ENCODE data around the gene ADAMTS10.

The ADAMTS10 gene

DNA sequence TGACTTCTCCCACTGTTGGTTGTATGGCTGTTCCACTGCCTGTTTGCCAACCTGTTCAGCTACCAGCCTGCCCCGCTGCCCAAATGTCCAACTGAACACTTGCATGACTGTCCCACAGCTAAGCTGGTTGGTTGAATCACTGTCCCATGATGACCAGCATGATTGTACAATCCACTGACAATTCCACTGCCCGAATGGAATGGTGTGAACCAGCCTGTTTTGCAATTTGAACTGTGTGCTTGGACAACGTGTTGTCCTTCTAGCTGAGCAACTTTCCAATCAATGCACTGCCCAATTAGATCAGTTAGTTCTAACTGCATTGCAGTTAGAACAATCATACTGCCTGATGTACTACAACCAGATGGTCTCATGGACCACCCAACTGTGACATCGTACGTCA, 8.7 kb downstream of the ADAMTS10 start:
- Histone ChIP-seq H3K4me2 (ENCODE audit: low read length) (no peak overlapping the region), H2AK5ac (ENCODE audit: low read length) (no peak overlapping the region), H3K23ac (ENCODE audit: low read length) (peak overlapping the region; percentile 50), H3K18ac (ENCODE audit: low read length) (no peak overlapping the region), H3K4ac (ENCODE audit: low read depth, low read length) (no peak overlapping the region), H4K8ac (ENCODE audit: low read depth, low read length) (no peak overlapping the region), H3K27me3 (ENCODE audit: insufficient read depth, low read length) (no peaks in the 10 kb centered on the region), H2AFZ (ENCODE audit: insufficient read depth, low read length, poor library complexity) (no peak overlapping the region), H3K36me3 (ENCODE audit: control insufficient read depth in 1 of 2, insufficient read depth in 2 of 2, low read length in 2 of 2) (peaks cover 10 to 11% of the 10 kb centered on the region in 2 experiments), H2BK120ac (ENCODE audit: insufficient read depth, low read length, poor library complexity) (no peak overlapping the region), H3K4me1 (ENCODE audit: control insufficient read depth in 1 of 2, insufficient read depth in 2 of 2, low read length in 2 of 2) (no peaks in the 10 kb centered on the region), H3K79me1 (ENCODE audit: low read length) (no peaks in the 10 kb centered on the region), H2BK12ac (ENCODE audit: low read length) (no peak overlapping the region), H3K27ac (ENCODE audit: low read depth, low read length) (no peak overlapping the region), H4K91ac (ENCODE audit: low read depth, low read length) (no peak overlapping the region), H2BK5ac (ENCODE audit: low read depth, low read length, poor library complexity) (no peak overlapping the region), H3K14ac (ENCODE audit: low read length) (no peak overlapping the region), H3K9ac (ENCODE audit: low read length) (peak overlapping the region; percentile 25), H3K4me3 (ENCODE audit: low read depth, low read length) (peak overlapping the region; percentile 45), H4K12ac (ENCODE audit: low read depth, low read length) (no peak overlapping the region), H3K9me3 (ENCODE audit: insufficient read depth, low read depth, low read length) (peaks cover 6% of the 10 kb centered on the region), H3K79me2 (ENCODE audit: control insufficient read depth, insufficient read depth, low read length, poor library complexity) (no peaks in the 10 kb centered on the region)
- no CpG with 5 or more reads among the region's 5 CpGs for WGBS (ENCODE audit: extremely low coverage, insufficient coverage, insufficient read length)
- DNase-seq, result peak; percentile 54 to 83

DNA sequence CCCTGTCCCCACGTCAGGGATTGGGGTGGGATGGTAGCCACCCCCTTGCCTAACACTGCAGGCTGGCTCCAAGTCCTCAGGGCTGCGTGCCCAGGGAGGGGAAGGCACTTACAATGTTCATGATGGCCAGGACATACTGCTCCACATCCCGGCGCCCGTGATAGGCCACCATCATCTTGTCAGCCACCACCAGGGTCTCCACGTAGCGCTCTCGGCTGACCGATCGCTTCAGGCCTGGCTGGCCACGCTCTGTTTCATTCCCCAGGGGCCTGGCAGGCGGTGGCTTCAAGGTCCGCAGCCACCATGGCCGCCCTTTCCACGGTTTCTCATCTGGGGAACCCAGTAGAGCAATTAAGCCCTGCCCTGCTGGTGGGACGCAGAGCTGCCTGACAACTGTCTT, 9.7 kb downstream of the ADAMTS10 start:
- H3K14ac ChIP-seq (ENCODE audit: low read length), result no peak overlapping the region
- no peak overlapping the region for H4K91ac ChIP-seq (ENCODE audit: low read depth, low read length)

DNA sequence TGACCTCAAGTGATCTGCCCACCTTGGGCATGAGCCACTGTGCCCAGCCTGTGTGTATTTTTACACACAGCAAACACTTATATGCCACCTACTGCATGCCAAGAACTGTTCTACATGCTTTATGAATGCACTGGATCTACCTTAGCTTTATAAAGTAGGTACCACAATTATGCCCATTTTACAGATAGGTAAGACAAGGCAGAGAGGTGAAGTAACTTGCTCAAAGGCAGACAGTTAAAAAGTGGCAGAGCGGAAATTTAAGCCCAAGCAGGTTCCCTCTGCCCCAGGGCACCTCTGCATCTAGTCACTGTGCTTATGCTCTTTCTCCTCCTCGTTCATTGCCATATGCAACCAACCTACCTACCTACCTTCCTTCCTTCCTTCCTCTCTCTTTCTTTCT, 10.5 kb downstream of the ADAMTS10 start:
- Histone ChIP-seq H3K4ac (ENCODE audit: low read depth, low read length) (no peak overlapping the region), H4K8ac (ENCODE audit: low read depth, low read length) (no peak overlapping the region), H2BK5ac (ENCODE audit: low read depth, low read length, poor library complexity) (no peak overlapping the region), H2BK120ac (ENCODE audit: insufficient read depth, low read length, poor library complexity) (no peak overlapping the region), H3K27ac (ENCODE audit: low read depth, low read length) (no peak overlapping the region), H3K4me3 (ENCODE audit: low read depth, low read length) (no peak overlapping the region), H3K4me1 (ENCODE audit: control insufficient read depth in 1 of 2, insufficient read depth in 2 of 2, low read length in 2 of 2) (no peaks in the 10 kb centered on the region), H3K36me3 (ENCODE audit: control insufficient read depth in 1 of 2, insufficient read depth in 2 of 2, low read length in 2 of 2) (peaks cover 14 to 15% of the 10 kb centered on the region in 2 experiments), H2AFZ (ENCODE audit: insufficient read depth, low read length, poor library complexity) (no peak overlapping the region), H4K12ac (ENCODE audit: low read depth, low read length) (no peak overlapping the region), H3K4me2 (ENCODE audit: low read length) (no peak overlapping the region), H4K91ac (ENCODE audit: low read depth, low read length) (no peak overlapping the region), H3K23ac (ENCODE audit: low read length) (no peak overlapping the region), H3K9ac (ENCODE audit: low read length) (no peak overlapping the region), H3K9me3 (ENCODE audit: insufficient read depth, low read depth, low read length) (peaks cover 5% of the 10 kb centered on the region), H2AK5ac (ENCODE audit: low read length) (no peak overlapping the region), H2BK12ac (ENCODE audit: low read length) (no peak overlapping the region), H3K79me1 (ENCODE audit: low read length) (no peaks in the 10 kb centered on the region), H3K18ac (ENCODE audit: low read length) (no peak overlapping the region), H3K14ac (ENCODE audit: low read length) (no peak overlapping the region), H3K79me2 (ENCODE audit: control insufficient read depth, insufficient read depth, low read length, poor library complexity) (no peaks in the 10 kb centered on the region), H3K27me3 (ENCODE audit: insufficient read depth, low read length) (no peaks in the 10 kb centered on the region)
- no peak for DNase-seq
- WGBS (ENCODE audit: extremely low coverage, insufficient coverage, insufficient read length), result no CpG with 5 or more reads among the region's 2 CpGs

More for the DNA sequence above, 9.7 kb downstream of the ADAMTS10 start:
- H3K9me3 ChIP-seq (ENCODE audit: insufficient read depth, low read depth, low read length), result peaks cover 8% of the 10 kb centered on the region
- no peak overlapping the region for H2AFZ ChIP-seq (ENCODE audit: insufficient read depth, low read length, poor library complexity)
- no peak overlapping the region for H4K8ac ChIP-seq (ENCODE audit: low read depth, low read length)
- H3K27me3 ChIP-seq (ENCODE audit: insufficient read depth, low read length), result no peaks in the 10 kb centered on the region
- no peak overlapping the region for H3K23ac ChIP-seq (ENCODE audit: low read length)
- no peak overlapping the region for H4K12ac ChIP-seq (ENCODE audit: low read depth, low read length)
- no peaks in the 10 kb centered on the region for H3K79me2 ChIP-seq (ENCODE audit: control insufficient read depth, insufficient read depth, low read length, poor library complexity)
- H3K18ac ChIP-seq (ENCODE audit: low read length), result no peak overlapping the region
- H3K79me1 ChIP-seq (ENCODE audit: low read length), result no peaks in the 10 kb centered on the region
- no CpG with 5 or more reads among the region's 16 CpGs for WGBS (ENCODE audit: extremely low coverage, insufficient coverage, insufficient read length)
- H3K36me3 ChIP-seq (ENCODE audit: control insufficient read depth in 1 of 2, insufficient read depth in 2 of 2, low read length in 2 of 2), result peaks cover 15 to 16% of the 10 kb centered on the region in 2 experiments
- no peak overlapping the region for H3K4me3 ChIP-seq (ENCODE audit: low read depth, low read length)
- no peak overlapping the region for H3K9ac ChIP-seq (ENCODE audit: low read length)
- H3K4ac ChIP-seq (ENCODE audit: low read depth, low read length), result no peak overlapping the region
- no peak overlapping the region for H3K27ac ChIP-seq (ENCODE audit: low read depth, low read length)
- no peak for DNase-seq
- no peak overlapping the region for H3K4me2 ChIP-seq (ENCODE audit: low read length)
- H2BK120ac ChIP-seq (ENCODE audit: insufficient read depth, low read length, poor library complexity), result no peak overlapping the region
- no peak overlapping the region for H2BK5ac ChIP-seq (ENCODE audit: low read depth, low read length, poor library complexity)
- no peaks in the 10 kb centered on the region for H3K4me1 ChIP-seq (ENCODE audit: control insufficient read depth in 1 of 2, insufficient read depth in 2 of 2, low read length in 2 of 2)
- H2BK12ac ChIP-seq (ENCODE audit: low read length), result no peak overlapping the region
- no peak overlapping the region for H2AK5ac ChIP-seq (ENCODE audit: low read length)

DNA sequence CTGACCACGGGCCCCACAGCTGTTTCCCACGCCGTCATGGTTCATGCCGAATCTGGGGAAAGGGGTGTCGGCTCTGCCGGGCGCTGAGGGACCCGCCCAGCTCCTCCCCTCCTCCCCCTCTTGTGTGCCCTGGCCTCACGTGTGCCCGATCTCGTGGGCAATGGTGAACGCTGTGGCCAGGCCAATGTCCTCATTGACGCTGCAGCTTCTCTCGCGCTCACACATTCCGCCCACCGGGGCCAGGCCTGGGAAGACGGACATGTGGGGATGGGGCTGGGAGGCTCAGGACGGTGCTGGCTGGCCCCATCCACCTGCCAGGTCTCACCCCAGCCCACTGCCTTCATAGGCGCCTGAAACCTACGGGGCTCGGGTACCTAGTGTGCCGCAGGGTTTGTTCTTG, 14.3 kb downstream of the ADAMTS10 start:
- no CpG with 5 or more reads among the region's 23 CpGs for WGBS (ENCODE audit: extremely low coverage, insufficient coverage, insufficient read length)
- peaks cover 3 to 6% of the 10 kb centered on the region in 2 experiments for H3K4me1 ChIP-seq (ENCODE audit: control insufficient read depth in 1 of 2, insufficient read depth in 2 of 2, low read length in 2 of 2)
- no peak overlapping the region for H4K8ac ChIP-seq (ENCODE audit: low read depth, low read length)

More for the DNA sequence above, 14.3 kb downstream of the ADAMTS10 start:
- Histone ChIP-seq H2BK12ac (ENCODE audit: low read length) (no peak overlapping the region), H2BK120ac (ENCODE audit: insufficient read depth, low read length, poor library complexity) (no peak overlapping the region), H3K4ac (ENCODE audit: low read depth, low read length) (no peak overlapping the region), H3K18ac (ENCODE audit: low read length) (no peak overlapping the region), H3K4me2 (ENCODE audit: low read length) (no peak overlapping the region), H3K79me2 (ENCODE audit: control insufficient read depth, insufficient read depth, low read length, poor library complexity) (no peaks in the 10 kb centered on the region), H3K9me3 (ENCODE audit: insufficient read depth, low read depth, low read length) (peaks cover 4% of the 10 kb centered on the region), H2BK5ac (ENCODE audit: low read depth, low read length, poor library complexity) (no peak overlapping the region), H3K27me3 (ENCODE audit: insufficient read depth, low read length) (peaks cover 5% of the 10 kb centered on the region), H3K4me3 (ENCODE audit: low read depth, low read length) (no peak overlapping the region), H3K79me1 (ENCODE audit: low read length) (no peaks in the 10 kb centered on the region), H2AK5ac (ENCODE audit: low read length) (no peak overlapping the region), H3K36me3 (ENCODE audit: control insufficient read depth in 1 of 2, insufficient read depth in 2 of 2, low read length in 2 of 2) (peaks cover 7 to 8% of the 10 kb centered on the region in 2 experiments), H3K23ac (ENCODE audit: low read length) (no peak overlapping the region), H3K27ac (ENCODE audit: low read depth, low read length) (no peak overlapping the region), H4K12ac (ENCODE audit: low read depth, low read length) (no peak overlapping the region), H4K91ac (ENCODE audit: low read depth, low read length) (no peak overlapping the region), H3K9ac (ENCODE audit: low read length) (no peak overlapping the region), H3K14ac (ENCODE audit: low read length) (no peak overlapping the region), H2AFZ (ENCODE audit: insufficient read depth, low read length, poor library complexity) (no peak overlapping the region)
- DNase-seq, result no peak

All from trophoblast cell (in vitro differentiated cells and primary cell).